H1 (cell line): ENCODE data around the gene ITPR3. TPM values are rescaled to one million over a fixed set of nuclear protein-coding genes. Genes with fewer than 3 reads are reported as not detected.

Experiments
- ASH2L ChIP-seq: fragments of 200-600, 300-600 bp; sonication (generic); IDR thresholded peaks from one replicate; pipeline ENCODE4 v1.7.1; 2017; ENCODE audit warnings: low read length
- BCL11A ChIP-seq, 2 experiments: IDR thresholded peaks; one replicate each; pipeline ENCODE4 v1.6.1; 2011; ENCODE audit warnings: low read depth in 2 of 2, low read length in 2 of 2, mild to moderate bottlenecking in 2 of 2
- CTBP2 ChIP-seq: IDR thresholded peaks from 2 replicates; pipeline ENCODE4 v1.7.0; 2011; ENCODE audit warnings: borderline replicate concordance, mild to moderate bottlenecking, moderate library complexity, mixed read lengths, low read length; ENCODE audit not compliant: insufficient read depth, insufficient read length
- EZH2 ChIP-seq: fragments of 200-600 bp; sonication (generic); IDR thresholded peaks from 2 replicates; pipeline ENCODE4 v1.7.1; 2012; ENCODE audit warnings: low read depth, mild to moderate bottlenecking, moderate library complexity, low read length, inconsistent platforms; ENCODE audit not compliant: severe bottlenecking
- GABPA ChIP-seq: IDR thresholded peaks from 2 replicates; pipeline ENCODE4 v1.6.1; 2011; ENCODE audit warnings: mild to moderate bottlenecking, low read length, moderate library complexity, borderline replicate concordance; ENCODE audit not compliant: insufficient read depth
- KDM1A ChIP-seq: fragments of 200-600, 300-600 bp; sonication (generic); IDR thresholded peaks from 2 replicates; pipeline ENCODE4 v1.7.1; 2016; ENCODE audit warnings: mild to moderate bottlenecking, low read length, borderline replicate concordance
- SP1 ChIP-seq: IDR thresholded peaks from 2 replicates; pipeline ENCODE4 v1.6.1; 2011; ENCODE audit warnings: low read depth, low read length
- SP2 ChIP-seq: IDR thresholded peaks from 2 replicates; pipeline ENCODE4 v1.6.1; 2012; ENCODE audit warnings: mild to moderate bottlenecking, low read length, inconsistent platforms
- polyA plus RNA-seq, 7 experiments: library from polyadenylated mRNA; depleted of rRNA in 3 of 7; stranded (reverse) in 5 of 7; unstranded in 2 of 7; fragments of >200 nt in 5 of 7; fragments of 200-250 nt in 2 of 7; gene quantifications; 1 replicate in 5 of 7; 2 replicates in 1 of 7; 4 replicates in 1 of 7; pipeline versions ENCODE4 v1.2.1 to v1.2.3, GENCODE V29; 2011 to 2013; ENCODE audit warnings: missing spikeins in 2 of 7, mixed read lengths in 2 of 7
- total RNA-seq: library from RNA; stranded (reverse); fragmentation: NEBNext Ultra II Directional; extraction: Animal tissue kit (Norgen Biotek cat#: 25700); gene quantifications from 2 replicates; pipeline ENCODE4 v1.2.1, GENCODE V29; 2021

Gene ITPR3
- total and polyA plus RNA-seq, 2 of the 8 experiments (the other 6 are each of a cell fraction or from before 2014, with no cell fraction given), result 29.1 to 45.7 TPM

- TF ChIP-seq BCL11A (IDR thresholded peaks at IDR 0.05; ENCODE audit: low read depth in 2 of 2, low read length in 2 of 2), result no peak
- no peak for TF ChIP-seq KDM1A
- TF ChIP-seq CTBP2, result no peak
- TF ChIP-seq SP2, result no peak
- no peak for TF ChIP-seq ASH2L
- no peak for TF ChIP-seq GABPA
- TF ChIP-seq SP1, result no peak
- TF ChIP-seq EZH2, result no peak
These were observed 62.7 kb downstream of the ITPR3 start (continued) for GRCh38 chr6:33683576-33684427.
